GM23338 (cell line): ENCODE data around the gene DDX50. TPM values are rescaled to one million over a fixed set of nuclear protein-coding genes. Genes with fewer than 3 reads are reported as not detected.

Source experiments
- ATAC-seq: fragments of 200-7000 bp; cut with Tn5 transposase; 3 replicates; pipeline ENCODE4 v1.9.1; 2020
- DNase-seq: peaks from one replicate; pipeline ENCODE4 v3.0.0-alpha.2; 2015; ENCODE audit warnings: low spot score
- H2AFZ ChIP-seq: fragments of 200-600 bp; sonication (generic); 2 replicates; pipeline ENCODE4 v1.8.0; 2016; ENCODE audit warnings: antibody characterized with exemption, mild to moderate bottlenecking, moderate library complexity
- H3F3A ChIP-seq: fragments of 200-600 bp; sonication (generic); replicated peaks from 2 replicates; pipeline ENCODE4 v1.8.0; 2017; ENCODE audit warnings: antibody characterized with exemption, mixed run types, low read depth
- H3K27ac ChIP-seq: fragments of 200-600 bp; sonication (generic); 2 replicates; pipeline ENCODE4 v1.6.1; 2016; ENCODE audit warnings: low read depth
- H3K27me3 ChIP-seq: fragments of 200-600 bp; sonication (generic); 2 replicates; pipeline ENCODE4 v1.8.0; 2016; ENCODE audit warnings: mild to moderate bottlenecking, mixed run types, moderate library complexity; ENCODE audit not compliant: insufficient read depth
- H3K36me3 ChIP-seq: fragments of 200-600 bp; sonication (generic); 2 replicates; pipeline ENCODE4 v1.8.0; 2016; ENCODE audit warnings: mild to moderate bottlenecking; ENCODE audit not compliant: insufficient read depth
- H3K4me1 ChIP-seq: fragments of 200-600 bp; sonication (generic); 2 replicates; pipeline ENCODE4 v1.8.0; 2016; ENCODE audit warnings: mild to moderate bottlenecking, moderate library complexity; ENCODE audit not compliant: insufficient read depth
- H3K4me2 ChIP-seq: fragments of 200-600 bp; sonication (generic); 2 replicates; pipeline ENCODE4 v1.7.1; 2017; ENCODE audit warnings: mixed run types
- H3K4me3 ChIP-seq: fragments of 200-600 bp; sonication (generic); 2 replicates; pipeline ENCODE4 v1.6.1; 2016; ENCODE audit warnings: mixed run types
- H3K79me2 ChIP-seq: fragments of 200-600 bp; sonication (generic); replicated peaks from 2 replicates; pipeline ENCODE4 v1.8.0; 2017; ENCODE audit warnings: mild to moderate bottlenecking; ENCODE audit not compliant: insufficient read depth
- H3K9me2 ChIP-seq: fragments of 200-600 bp; sonication (generic); 2 replicates; pipeline ENCODE4 v1.8.0; 2017; ENCODE audit not compliant: insufficient read depth
- H4K20me1 ChIP-seq: fragments of 200-600 bp; sonication (generic); replicated peaks from 2 replicates; pipeline ENCODE4 v1.8.0; 2017; ENCODE audit warnings: mild to moderate bottlenecking; ENCODE audit not compliant: insufficient read depth
- H3K27ac Mint-ChIP-seq: 2 replicates; pipeline ENCODE4 v1.8.0; 2020; ENCODE audit warnings: inconsistent platforms, mild to moderate bottlenecking, moderate library complexity, mixed read lengths
- H3K27me3 Mint-ChIP-seq: 3 replicates; pipeline ENCODE4 v1.8.0; 2022; ENCODE audit warnings: low read depth, mild to moderate bottlenecking, moderate library complexity, mixed read lengths, inconsistent platforms; ENCODE audit not compliant: insufficient read depth, poor library complexity
- H3K36me3 Mint-ChIP-seq: 3 replicates; pipeline ENCODE4 v1.8.0; 2021; ENCODE audit warnings: low read depth, mild to moderate bottlenecking, inconsistent platforms, moderate library complexity, mixed read lengths
- H3K4me1 Mint-ChIP-seq: 3 replicates; pipeline ENCODE4 v1.8.0; 2020; ENCODE audit warnings: mild to moderate bottlenecking, inconsistent platforms, mixed read lengths
- H3K4me3 Mint-ChIP-seq: 3 replicates; pipeline ENCODE4 v1.8.0; 2021; ENCODE audit warnings: moderate library complexity, mild to moderate bottlenecking, inconsistent platforms, mixed read lengths
- H3K9me3 Mint-ChIP-seq: 3 replicates; pipeline ENCODE4 v1.8.0; 2020; ENCODE audit warnings: moderate library complexity, mild to moderate bottlenecking, inconsistent platforms, mixed read lengths
- polyA plus RNA-seq: library from polyadenylated mRNA; unstranded; fragments of >200 nt; fragmentation: Nextera tagmentation; extraction: Ambion mirVana; gene quantifications from 2 replicates; pipeline ENCODE4 v1.2.1, GENCODE V29; 2016
- total RNA-seq: library from RNA; depleted of rRNA; stranded (reverse); fragments of >200 nt; shearing (Covaris generic); gene quantifications from 2 replicates; pipeline ENCODE4 v1.2.3, GENCODE V29; 2014
- TF ChIP-seq, protein P1 (sequence below): fragments of 250-450 bp; sonication (Bioruptor Pico); IDR thresholded peaks from 2 replicates; pipeline ENCODE4 v1.5.0; 2020; ENCODE audit warnings: mild to moderate bottlenecking, moderate library complexity
- TF ChIP-seq, protein P2 (sequence below), 2 experiments: fragments of 200-600 bp in 1 of 2; sonication (generic) in 1 of 2; conservative IDR thresholded peaks; 2 replicates each; pipeline versions ENCODE4 v1.5.1 to v1.6.1; 2016 to 2017; ENCODE audit warnings: antibody characterized with exemption in 2 of 2, low read depth in 2 of 2, mild to moderate bottlenecking in 2 of 2, moderate library complexity in 1 of 2

The DDX50 gene
- total and polyA plus RNA-seq, 2 experiments from 2014 or later, result 37.2 TPM

DNA sequence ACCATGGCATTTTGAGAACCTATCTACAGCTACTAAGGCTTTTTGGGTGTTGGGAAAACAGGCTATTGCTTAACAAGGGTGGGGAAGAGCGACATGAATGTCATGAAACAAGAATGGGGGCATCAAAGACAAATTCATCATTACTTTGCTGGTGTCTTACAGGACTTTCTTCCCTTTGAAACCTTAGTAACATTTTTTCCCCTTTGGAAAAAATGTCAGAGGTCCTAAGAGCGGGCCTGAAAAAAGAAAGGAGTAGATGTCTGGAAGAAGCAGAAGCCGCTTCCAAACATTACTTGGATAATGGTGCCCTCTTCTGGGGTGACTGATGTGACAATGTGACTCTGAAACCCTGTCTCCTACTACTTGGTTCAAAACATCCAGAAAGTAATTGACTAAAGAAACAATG, 3.8 kb upstream of the DDX50 start:
- Mint-ChIP-seq H3K9me3 (no peaks in the 10 kb centered on the region), H3K4me3 (no peak overlapping the region), H3K4me1 (peaks cover 9% of the 10 kb centered on the region; the same call in 2 of the 3 replicates), H3K36me3 (no peaks in the 10 kb centered on the region), H3K27me3 (peaks cover 10% of the 10 kb centered on the region), H3K27ac (no peak overlapping the region)
- Histone ChIP-seq H3F3A (0 out of 2 replicates have a peak, but pooled peaks cover 8% of the 10 kb centered on the region), H3K27me3 (no peaks in the 10 kb centered on the region), H3K36me3 (no peaks in the 10 kb centered on the region), H3K4me1 (peaks cover 11% of the 10 kb centered on the region; the same call in 1 of the 2 replicates), H3K79me2 (peaks cover 9% of the 10 kb centered on the region), H3K27ac (no peak overlapping the region), H2AFZ (no peak overlapping the region), H4K20me1 (no peaks in the 10 kb centered on the region), H3K4me2 (no peak overlapping the region), H3K9me2 (no peaks in the 10 kb centered on the region), H3K4me3 (no peak overlapping the region)
- peak; percentile 83 for DNase-seq
- TF ChIP-seq, protein P1, sequence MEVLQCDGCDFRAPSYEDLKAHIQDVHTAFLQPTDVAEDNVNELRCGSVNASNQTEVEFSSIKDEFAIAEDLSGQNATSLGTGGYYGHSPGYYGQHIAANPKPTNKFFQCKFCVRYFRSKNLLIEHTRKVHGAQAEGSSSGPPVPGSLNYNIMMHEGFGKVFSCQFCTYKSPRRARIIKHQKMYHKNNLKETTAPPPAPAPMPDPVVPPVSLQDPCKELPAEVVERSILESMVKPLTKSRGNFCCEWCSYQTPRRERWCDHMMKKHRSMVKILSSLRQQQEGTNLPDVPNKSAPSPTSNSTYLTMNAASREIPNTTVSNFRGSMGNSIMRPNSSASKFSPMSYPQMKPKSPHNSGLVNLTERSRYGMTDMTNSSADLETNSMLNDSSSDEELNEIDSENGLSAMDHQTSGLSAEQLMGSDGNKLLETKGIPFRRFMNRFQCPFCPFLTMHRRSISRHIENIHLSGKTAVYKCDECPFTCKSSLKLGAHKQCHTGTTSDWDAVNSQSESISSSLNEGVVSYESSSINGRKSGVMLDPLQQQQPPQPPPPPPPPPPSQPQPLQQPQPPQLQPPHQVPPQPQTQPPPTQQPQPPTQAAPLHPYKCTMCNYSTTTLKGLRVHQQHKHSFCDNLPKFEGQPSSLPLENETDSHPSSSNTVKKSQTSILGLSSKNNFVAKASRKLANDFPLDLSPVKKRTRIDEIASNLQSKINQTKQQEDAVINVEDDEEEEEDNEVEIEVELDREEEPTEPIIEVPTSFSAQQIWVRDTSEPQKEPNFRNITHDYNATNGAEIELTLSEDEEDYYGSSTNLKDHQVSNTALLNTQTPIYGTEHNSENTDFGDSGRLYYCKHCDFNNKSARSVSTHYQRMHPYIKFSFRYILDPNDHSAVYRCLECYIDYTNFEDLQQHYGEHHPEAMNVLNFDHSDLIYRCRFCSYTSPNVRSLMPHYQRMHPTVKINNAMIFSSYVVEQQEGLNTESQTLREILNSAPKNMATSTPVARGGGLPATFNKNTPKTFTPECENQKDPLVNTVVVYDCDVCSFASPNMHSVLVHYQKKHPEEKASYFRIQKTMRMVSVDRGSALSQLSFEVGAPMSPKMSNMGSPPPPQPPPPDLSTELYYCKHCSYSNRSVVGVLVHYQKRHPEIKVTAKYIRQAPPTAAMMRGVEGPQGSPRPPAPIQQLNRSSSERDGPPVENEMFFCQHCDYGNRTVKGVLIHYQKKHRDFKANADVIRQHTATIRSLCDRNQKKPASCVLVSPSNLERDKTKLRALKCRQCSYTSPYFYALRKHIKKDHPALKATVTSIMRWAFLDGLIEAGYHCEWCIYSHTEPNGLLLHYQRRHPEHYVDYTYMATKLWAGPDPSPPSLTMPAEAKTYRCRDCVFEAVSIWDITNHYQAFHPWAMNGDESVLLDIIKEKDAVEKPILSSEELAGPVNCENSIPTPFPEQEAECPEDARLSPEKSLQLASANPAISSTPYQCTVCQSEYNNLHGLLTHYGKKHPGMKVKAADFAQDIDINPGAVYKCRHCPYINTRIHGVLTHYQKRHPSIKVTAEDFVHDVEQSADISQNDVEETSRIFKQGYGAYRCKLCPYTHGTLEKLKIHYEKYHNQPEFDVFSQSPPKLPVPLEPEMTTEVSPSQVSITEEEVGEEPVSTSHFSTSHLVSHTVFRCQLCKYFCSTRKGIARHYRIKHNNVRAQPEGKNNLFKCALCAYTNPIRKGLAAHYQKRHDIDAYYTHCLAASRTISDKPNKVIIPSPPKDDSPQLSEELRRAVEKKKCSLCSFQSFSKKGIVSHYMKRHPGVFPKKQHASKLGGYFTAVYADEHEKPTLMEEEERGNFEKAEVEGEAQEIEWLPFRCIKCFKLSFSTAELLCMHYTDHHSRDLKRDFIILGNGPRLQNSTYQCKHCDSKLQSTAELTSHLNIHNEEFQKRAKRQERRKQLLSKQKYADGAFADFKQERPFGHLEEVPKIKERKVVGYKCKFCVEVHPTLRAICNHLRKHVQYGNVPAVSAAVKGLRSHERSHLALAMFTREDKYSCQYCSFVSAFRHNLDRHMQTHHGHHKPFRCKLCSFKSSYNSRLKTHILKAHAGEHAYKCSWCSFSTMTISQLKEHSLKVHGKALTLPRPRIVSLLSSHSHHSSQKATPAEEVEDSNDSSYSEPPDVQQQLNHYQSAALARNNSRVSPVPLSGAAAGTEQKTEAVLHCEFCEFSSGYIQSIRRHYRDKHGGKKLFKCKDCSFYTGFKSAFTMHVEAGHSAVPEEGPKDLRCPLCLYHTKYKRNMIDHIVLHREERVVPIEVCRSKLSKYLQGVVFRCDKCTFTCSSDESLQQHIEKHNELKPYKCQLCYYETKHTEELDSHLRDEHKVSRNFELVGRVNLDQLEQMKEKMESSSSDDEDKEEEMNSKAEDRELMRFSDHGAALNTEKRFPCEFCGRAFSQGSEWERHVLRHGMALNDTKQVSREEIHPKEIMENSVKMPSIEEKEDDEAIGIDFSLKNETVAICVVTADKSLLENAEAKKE (CRISPR knock-in tag), result no peak
- TF ChIP-seq, protein P2, sequence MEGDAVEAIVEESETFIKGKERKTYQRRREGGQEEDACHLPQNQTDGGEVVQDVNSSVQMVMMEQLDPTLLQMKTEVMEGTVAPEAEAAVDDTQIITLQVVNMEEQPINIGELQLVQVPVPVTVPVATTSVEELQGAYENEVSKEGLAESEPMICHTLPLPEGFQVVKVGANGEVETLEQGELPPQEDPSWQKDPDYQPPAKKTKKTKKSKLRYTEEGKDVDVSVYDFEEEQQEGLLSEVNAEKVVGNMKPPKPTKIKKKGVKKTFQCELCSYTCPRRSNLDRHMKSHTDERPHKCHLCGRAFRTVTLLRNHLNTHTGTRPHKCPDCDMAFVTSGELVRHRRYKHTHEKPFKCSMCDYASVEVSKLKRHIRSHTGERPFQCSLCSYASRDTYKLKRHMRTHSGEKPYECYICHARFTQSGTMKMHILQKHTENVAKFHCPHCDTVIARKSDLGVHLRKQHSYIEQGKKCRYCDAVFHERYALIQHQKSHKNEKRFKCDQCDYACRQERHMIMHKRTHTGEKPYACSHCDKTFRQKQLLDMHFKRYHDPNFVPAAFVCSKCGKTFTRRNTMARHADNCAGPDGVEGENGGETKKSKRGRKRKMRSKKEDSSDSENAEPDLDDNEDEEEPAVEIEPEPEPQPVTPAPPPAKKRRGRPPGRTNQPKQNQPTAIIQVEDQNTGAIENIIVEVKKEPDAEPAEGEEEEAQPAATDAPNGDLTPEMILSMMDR (conservative IDR thresholded peaks at IDR 0.05; ENCODE audit: low read depth in 2 of 2), result peak; percentile 78 to 85
- ATAC-seq, result peak; percentile 14

- no peaks in the 10 kb centered on the region for H3K27me3 ChIP-seq
- peaks cover 28% of the 10 kb centered on the region for H3K79me2 ChIP-seq
- Mint-ChIP-seq H3K4me3 (peak overlapping the region; percentile 13; the same call in 2 of the 3 replicates), H3K9me3 (no peaks in the 10 kb centered on the region), H3K36me3 (no peaks in the 10 kb centered on the region; the same call in 2 of the 3 replicates), H3K27me3 (peaks cover 10% of the 10 kb centered on the region), H3K4me1 (peaks cover 16% of the 10 kb centered on the region), H3K27ac (no peak overlapping the region)
- no peaks in the 10 kb centered on the region for H3K9me2 ChIP-seq
- no peak overlapping the region for H3K4me3 ChIP-seq
- no peaks in the 10 kb centered on the region for H4K20me1 ChIP-seq
- H3K4me1 ChIP-seq, result peaks cover 11% of the 10 kb centered on the region; the same call in 1 of the 2 replicates
- ATAC-seq (no peak), DNase-seq (no peak)
- no peak overlapping the region for H3K27ac ChIP-seq
- H3F3A ChIP-seq, result 0 out of 2 replicates have a peak, but pooled peaks cover 8% of the 10 kb centered on the region
- no peaks in the 10 kb centered on the region for H3K36me3 ChIP-seq
- H2AFZ ChIP-seq, result peak overlapping the region; percentile 11; the same call in 1 of the 2 replicates
- H3K4me2 ChIP-seq, result no peak overlapping the region
- TF ChIP-seq, protein P1 (CRISPR knock-in tag), result no peak
Observed at GRCh38 chr10:68899186-68899745, 1.8 kb upstream of the DDX50 start.
